ENCODE results near the gene IQCH.

DNA sequence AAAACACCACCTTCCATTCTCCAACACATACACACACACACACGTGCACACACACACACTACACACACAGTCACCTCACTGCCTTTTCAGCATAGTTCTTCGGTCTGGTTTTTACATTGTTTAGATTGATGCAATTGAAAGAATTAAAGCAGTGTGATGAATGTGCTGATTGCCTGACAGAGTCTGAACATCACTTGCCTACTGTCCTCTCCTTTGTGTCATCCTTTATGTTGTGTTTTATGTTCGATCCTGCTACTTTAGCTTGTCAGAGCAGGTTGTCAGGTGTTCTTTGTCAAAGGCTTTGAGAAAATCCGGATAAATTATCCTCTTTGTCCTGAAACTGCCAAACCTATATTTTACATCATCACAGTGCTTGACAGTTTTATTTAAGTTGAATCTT is 80.4 kb downstream of the IQCH start:
- no peak for TF ChIP-seq POLR2AphosphoS5 (IDR thresholded peaks at IDR 0.05)
- no peak for TF ChIP-seq POLR2A (IDR thresholded peaks at IDR 0.05)
- TF ChIP-seq, protein P1, sequence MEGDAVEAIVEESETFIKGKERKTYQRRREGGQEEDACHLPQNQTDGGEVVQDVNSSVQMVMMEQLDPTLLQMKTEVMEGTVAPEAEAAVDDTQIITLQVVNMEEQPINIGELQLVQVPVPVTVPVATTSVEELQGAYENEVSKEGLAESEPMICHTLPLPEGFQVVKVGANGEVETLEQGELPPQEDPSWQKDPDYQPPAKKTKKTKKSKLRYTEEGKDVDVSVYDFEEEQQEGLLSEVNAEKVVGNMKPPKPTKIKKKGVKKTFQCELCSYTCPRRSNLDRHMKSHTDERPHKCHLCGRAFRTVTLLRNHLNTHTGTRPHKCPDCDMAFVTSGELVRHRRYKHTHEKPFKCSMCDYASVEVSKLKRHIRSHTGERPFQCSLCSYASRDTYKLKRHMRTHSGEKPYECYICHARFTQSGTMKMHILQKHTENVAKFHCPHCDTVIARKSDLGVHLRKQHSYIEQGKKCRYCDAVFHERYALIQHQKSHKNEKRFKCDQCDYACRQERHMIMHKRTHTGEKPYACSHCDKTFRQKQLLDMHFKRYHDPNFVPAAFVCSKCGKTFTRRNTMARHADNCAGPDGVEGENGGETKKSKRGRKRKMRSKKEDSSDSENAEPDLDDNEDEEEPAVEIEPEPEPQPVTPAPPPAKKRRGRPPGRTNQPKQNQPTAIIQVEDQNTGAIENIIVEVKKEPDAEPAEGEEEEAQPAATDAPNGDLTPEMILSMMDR (IDR thresholded peaks at IDR 0.05) = no peak
- TF ChIP-seq EP300 (IDR thresholded peaks at IDR 0.05) = no peak
